ENCODE results near the gene RIPK4.

DNA sequence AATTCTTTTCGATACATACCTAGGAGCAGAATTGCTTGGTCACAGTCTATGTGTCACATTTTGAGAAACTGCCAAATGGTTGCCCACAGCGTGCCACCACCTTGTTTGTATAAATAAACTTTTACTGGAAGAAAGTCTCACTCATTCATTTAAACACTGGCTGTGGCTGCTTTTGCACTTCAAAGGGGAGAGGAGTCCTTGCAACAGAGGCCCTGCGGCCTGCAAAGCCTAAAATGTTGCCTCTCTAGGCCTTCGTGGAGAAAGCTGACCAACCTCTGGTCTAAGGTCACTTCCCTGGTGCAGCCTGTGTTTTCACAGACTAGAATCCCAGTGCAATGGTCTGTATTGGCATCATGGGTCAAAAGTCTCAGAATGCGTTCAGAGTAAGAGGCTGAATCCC, 8.3 kb downstream of the RIPK4 start:
- TF ChIP-seq POLR2AphosphoS5 (IDR thresholded peaks at IDR 0.05; ENCODE audit: borderline replicate concordance, low read depth, low read length) (no peak), EZH2 (IDR thresholded peaks at IDR 0.05) (no peak), FOXP2 (optimal IDR thresholded peaks at IDR 0.05; ENCODE audit: control extremely low read depth, extremely low read length, insufficient read depth) (no peak)

All from SK-N-MC (cell line).